Body of pancreas (tissue), 4 donors: ENCODE results near the gene OR5B21.

Source experiments
- CTCF ChIP-seq, 7 experiments: fragments of 450-650 bp in 4 of 7; fragments of 200-600 bp in 3 of 7; sonication (generic) in 3 of 7; IDR thresholded peaks; one replicate each; pipeline ENCODE4 v1.5.1; 2016 to 2019; ENCODE audit warnings: antibody characterized with exemption in 7 of 7
- POLR2A ChIP-seq, 3 donors: fragments of 450-650 bp; IDR thresholded peaks; one replicate each; pipeline ENCODE4 v1.6.1; 2016; ENCODE audit warnings: antibody characterized with exemption in 3 of 3, mild to moderate bottlenecking in 2 of 3

DNA sequence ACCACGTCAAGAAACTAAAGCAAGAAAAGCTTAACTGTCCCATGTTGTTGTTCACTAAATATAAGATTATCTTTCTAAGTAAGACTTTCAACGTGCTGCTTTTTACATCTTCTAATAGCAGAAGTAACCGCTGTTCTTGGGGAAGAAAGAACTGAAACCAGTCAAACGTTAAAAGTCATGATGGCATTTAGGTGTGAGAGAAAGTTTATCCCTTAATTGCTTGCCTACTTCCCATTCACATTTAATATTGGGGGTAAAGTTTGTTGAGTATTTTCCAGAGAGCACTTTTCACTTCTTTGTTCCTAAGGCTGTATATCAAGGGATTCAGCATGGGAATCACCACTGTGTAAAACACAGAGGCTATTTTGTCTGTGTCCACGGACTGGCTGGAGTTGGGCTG, 970 bp downstream of the OR5B21 start:
- TF ChIP-seq CTCF (IDR thresholded peaks at IDR 0.05) (no peak), POLR2A (IDR thresholded peaks at IDR 0.05) (no peak)
